Motor neuron (in vitro differentiated cells): ENCODE data around the gene MEFV. TPM values are rescaled to one million over a fixed set of nuclear protein-coding genes. Genes with fewer than 3 reads are reported as not detected.

Experiments used
- ATAC-seq, 8 experiments: fragments of 200-7000 bp; cut with Tn5 transposase; replicated peaks in 6 of 8; 2 replicates each; pipeline ENCODE4 v1.8.0; 2021; ENCODE audit warnings: mild to moderate bottlenecking in 8 of 8, moderate library complexity in 8 of 8
- H3K27ac ChIP-seq, 2 donors: fragments of 250-450 bp; sonication (Bioruptor Pico); 2 replicates each; pipeline ENCODE4 v1.9.0; 2021; ENCODE audit warnings: antibody characterized with exemption in 2 of 2, mild to moderate bottlenecking in 2 of 2, moderate library complexity in 1 of 2
- H3K4me1 ChIP-seq, 2 donors: fragments of 250-450 bp; sonication (Bioruptor Pico); replicated peaks in 1 of 2; 2 replicates each; pipeline ENCODE4 v1.6.1; 2021; ENCODE audit warnings: antibody characterized with exemption in 2 of 2, mild to moderate bottlenecking in 2 of 2, moderate library complexity in 1 of 2
- H3K4me3 ChIP-seq, 5 donors: fragments of 250-450 bp; sonication (Bioruptor Pico); 2 replicates each; pipeline ENCODE4 v1.9.0; 2021; ENCODE audit warnings: antibody characterized with exemption in 5 of 5, mild to moderate bottlenecking in 5 of 5, moderate library complexity in 4 of 5
- WGBS, 10 experiments: fragments of 450-650 bp; shearing (Covaris generic); methylation state at CpG; one replicate each; pipeline ENCODE4 v1.0.0; 2022; 5-methylcytosine and 5-hydroxymethylcytosine counted together
- in situ Hi-C, 9 experiments: fragments of 400-800 bp; cut with MboI; loops; one replicate each; pipeline ENCODE4 v1.15.0; 2021; ENCODE audit warnings: low sequenced_read_pairs in 9 of 9, low pct_unique_long_range_greater_than_20kb in 2 of 9; ENCODE audit not compliant: unreplicated experiment in 9 of 9
- total RNA-seq, 8 experiments: library from RNA; unstranded; fragments of 300-600 nt; gene quantifications; 2 replicates each; pipeline versions ENCODE4 v1.2.3 to v1.2.4, GENCODE V29; 2022

Gene MEFV
- total RNA-seq, 8 experiments from 2014 or later: 0.05 to 0.47 (median 0.19) TPM; not detected in 2

DNA sequence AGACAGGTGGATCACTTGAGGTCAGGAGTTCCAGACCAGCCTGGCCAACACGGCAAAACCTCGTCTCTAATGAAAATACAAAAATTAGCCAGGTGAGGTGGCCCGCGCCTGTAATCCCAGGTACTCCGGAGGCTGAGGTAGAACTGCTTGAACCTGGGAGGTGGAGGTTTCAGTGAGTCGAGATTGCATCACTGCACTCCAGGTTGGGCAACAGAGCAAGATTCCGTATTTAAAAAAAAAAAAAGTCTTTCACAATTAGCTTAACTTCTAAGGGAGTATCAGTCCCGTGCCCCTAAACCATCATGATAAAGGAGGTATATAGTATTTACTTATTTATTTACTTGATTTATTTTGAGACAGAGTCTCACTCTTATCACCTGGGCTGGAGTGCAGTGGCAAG lies 3.4 kb upstream of the MEFV start:
- ATAC-seq: no peak
- Histone ChIP-seq H3K4me1 (peaks cover 0 to 6% of the 10 kb centered on the region in 2 donors), H3K4me3 (no peak overlapping the region), H3K27ac (no peak overlapping the region)
- in situ Hi-C loops: no loop called here
- WGBS, 10 experiments: 0 to 100% (median 72%) methylated on average over 1 to 7 of the region's 8 CpGs; no CpG with 5 or more reads in 3 of the 10 experiments

DNA sequence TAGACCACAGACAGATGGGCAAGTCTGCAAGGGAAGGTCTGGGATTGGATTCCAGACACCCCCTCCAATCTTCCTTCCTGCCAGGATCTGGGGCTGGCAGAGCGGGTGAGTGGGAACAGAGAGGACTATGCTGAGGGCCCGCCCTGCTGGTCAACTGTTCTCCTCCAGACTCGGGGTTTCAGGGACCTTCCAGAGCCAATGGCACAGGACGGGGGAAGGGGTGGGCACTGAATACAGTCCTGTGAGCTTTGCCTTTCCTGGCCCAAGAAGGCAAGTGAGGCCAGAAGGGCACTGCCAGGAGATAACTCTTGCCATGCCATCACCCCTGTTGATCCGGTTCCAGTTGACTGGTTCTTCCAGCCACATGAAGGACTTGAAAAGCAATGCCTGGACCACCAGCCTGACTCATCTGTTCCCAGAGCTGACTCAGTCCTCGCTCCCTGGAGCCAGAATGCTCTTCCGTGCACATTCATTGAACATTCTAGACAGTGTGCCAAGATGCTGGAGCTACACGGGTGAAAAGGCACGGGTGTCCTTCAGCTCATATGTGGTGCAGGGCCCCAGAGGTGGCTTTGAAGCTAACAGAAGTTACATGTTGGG lies 533 bp upstream of the MEFV start:
- Histone ChIP-seq H3K4me3 (no peak overlapping the region), H3K27ac (no peak overlapping the region), H3K4me1 (no peaks in the 10 kb centered on the region)
- 20 to 83% (median 29%) methylated on average over 1 to 4 of the region's 9 CpGs; no CpG with 5 or more reads in 5 of the 10 experiments for WGBS, 10 experiments
- in situ Hi-C loops: no loop called here
- ATAC-seq: peak in 1 of 8 experiments; percentile 14

DNA sequence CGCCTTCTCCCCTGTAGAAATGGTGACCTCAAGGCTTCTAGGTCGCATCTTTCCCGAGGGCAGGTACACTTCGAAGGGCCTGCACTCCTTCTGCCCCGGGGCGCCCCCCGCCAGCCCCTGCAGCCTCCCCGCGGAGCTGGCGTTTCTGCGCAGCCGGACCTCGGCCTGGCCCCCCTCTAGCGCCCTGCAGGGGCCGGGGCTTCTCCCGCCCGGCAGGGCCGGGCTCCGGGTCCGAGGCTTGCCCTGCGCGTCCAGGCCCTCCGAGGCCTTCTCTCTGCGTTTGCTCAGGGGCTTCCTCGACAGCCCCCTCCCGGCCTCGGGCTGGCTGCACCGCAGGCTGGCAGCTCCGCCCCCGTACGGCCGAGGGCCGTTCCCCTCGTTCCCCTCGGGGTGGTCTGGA lies 2.1 kb downstream of the MEFV start:
- Histone ChIP-seq H3K4me1 (no peaks in the 10 kb centered on the region), H3K27ac (no peak overlapping the region), H3K4me3 (no peak overlapping the region)
- WGBS, 10 experiments: no CpG with 5 or more reads among the region's 35 CpGs
- ATAC-seq: no peak
- in situ Hi-C loops: no loop called here

DNA sequence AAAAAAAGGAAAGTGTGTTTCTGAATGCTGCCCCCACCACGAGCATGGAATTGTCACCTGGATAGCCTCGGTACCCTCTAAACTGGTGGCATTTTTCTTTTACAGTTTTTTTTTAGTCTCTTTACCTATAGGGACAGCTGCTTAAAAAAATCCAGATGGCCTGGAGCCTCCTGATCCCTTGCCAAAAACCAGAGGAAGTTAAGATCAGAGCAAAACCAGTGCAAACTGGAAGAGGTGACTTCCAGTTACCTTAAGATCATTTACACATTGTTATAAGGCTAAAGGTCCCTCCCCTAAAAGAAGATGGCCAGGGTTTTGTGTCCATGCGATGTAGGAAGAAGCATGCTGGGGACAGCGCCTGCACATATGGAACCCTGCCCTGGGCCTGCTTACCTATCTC lies 3.5 kb downstream of the MEFV start:
- H3K4me1 ChIP-seq: no peaks in the 10 kb centered on the region
- no peak overlapping the region for H3K4me3 ChIP-seq
- no peak for ATAC-seq
- in situ Hi-C loops: no loop called here
- no peak overlapping the region for H3K27ac ChIP-seq
- 18 to 81% (median 48%) methylated on average over 1 to 4 of the region's 4 CpGs; no CpG with 5 or more reads in 1 of the 10 experiments for WGBS, 10 experiments

DNA sequence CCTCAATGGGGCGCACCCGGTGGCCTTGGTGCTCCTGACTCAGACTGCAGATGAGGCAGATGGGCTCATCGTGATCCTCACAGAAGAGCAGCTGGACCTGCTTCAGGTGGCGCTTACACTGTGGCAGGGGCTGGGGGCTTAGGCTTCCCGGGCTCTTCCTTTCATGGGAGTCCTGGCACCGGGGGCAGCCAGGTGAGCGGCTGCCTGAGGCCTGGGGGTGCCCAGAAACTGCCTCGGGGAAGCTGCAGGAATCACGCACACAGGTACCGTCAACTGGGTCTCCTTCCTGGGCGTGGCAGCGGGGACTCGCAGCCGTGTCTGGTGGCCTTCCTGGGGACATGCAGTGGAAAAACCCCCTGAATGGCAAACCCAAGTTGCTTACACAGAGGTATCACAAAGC lies 7.0 kb downstream of the MEFV start:
- 20 to 59% methylated on average over 1 to 4 of the region's 14 CpGs; no CpG with 5 or more reads in 8 of the 10 experiments for WGBS, 10 experiments
- Histone ChIP-seq H3K27ac (no peak overlapping the region), H3K4me1 (no peaks in the 10 kb centered on the region), H3K4me3 (no peak overlapping the region)
- ATAC-seq: no peak
- in situ Hi-C loops: no loop called here

DNA sequence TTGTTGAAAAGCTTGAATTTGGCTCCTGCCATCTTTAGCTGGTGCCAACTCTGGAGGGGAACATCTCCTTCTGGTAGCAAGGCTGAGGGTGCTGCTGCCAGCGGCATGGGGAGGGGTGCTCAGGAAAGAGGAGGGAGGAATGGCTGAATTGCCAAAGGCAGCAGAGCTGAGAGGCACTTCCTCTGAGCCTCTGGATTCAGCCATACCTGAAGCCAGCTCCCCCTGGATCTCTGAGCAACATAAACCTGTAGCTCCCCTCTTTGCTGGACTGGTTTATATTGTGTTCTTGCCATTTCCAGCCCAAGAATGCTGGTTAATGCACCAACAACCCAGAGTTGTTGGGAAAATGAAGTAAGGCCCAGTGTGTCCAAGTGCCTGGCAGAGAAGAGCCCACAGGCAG lies 7.4 kb downstream of the MEFV start:
- H3K4me3 ChIP-seq: no peak overlapping the region
- no peak for ATAC-seq
- WGBS, 10 experiments: 14 to 80% (median 35%) methylated on average over 1 of the region's 1 CpG; no CpG with 5 or more reads in 6 of the 10 experiments
- in situ Hi-C loops: no loop called here
- H3K27ac ChIP-seq: no peak overlapping the region
- H3K4me1 ChIP-seq: no peaks in the 10 kb centered on the region

DNA sequence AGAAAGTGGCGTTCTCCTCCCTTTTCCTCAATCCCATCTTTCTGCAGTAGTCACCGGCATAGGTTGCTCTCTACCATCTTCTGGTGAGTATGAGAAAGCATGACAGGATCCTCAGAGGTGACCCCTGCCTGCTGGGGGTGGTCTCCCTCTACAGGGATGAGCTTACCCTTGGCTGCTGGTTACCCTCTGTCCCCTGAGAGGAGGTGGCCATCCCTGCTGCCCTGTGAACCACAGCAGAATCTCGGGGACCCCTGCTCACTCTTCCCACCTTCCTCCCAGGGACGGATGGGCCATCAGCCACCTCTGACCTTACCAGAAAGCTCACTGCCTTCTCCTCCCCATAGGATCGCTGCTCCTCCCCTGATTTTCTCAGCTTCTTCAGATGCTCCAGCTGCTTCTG lies 7.8 kb downstream of the MEFV start:
- Histone ChIP-seq H3K27ac (no peak overlapping the region), H3K4me3 (no peak overlapping the region), H3K4me1 (no peaks in the 10 kb centered on the region)
- in situ Hi-C loops: no loop called here
- WGBS, 10 experiments: 33 to 100% (median 60%) methylated on average over 1 to 3 of the region's 5 CpGs; no CpG with 5 or more reads in 5 of the 10 experiments
- ATAC-seq: no peak

DNA sequence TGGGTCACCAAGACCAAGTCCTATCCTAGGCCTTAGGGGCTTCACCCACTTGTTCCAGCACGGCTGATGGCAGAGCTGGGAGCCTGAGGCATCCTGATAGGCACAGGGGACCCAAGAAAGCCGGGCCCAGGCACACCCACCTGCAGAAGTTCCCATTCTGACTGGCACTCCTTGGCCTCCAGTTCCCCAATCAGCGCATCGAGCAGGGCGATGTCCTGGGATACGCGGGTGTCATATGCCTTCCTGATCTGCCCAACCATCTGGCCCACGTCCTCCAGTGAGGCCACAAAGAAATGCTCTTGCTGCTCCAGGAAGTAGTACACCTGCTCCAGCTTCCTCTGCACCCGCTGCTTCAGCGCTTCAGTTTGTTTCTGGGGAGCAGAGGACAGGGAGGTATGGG lies 9.6 kb downstream of the MEFV start:
- in situ Hi-C loops: no loop called here

DNA sequence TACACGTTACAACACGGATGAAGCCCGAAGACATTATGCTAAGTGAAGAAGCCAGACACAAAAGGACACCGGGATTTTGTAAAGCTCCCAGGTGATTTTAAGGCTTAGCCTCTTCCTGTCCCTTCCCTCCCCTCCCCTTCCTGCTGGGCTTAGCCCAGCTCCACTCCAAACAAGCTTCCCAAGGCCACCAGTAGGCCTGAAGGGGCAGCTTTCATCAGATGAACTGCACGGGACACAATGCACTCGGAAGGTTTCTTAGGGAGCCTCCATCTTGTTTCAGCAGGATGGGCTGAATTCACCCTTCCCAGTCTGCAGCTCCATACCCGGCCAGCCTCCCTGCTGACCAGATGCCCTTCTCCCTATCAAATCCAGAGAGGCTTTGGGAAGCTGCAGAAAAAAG lies 10.4 kb downstream of the MEFV start:
- Histone ChIP-seq H3K4me3 (no peak overlapping the region), H3K27ac (no peak overlapping the region), H3K4me1 (no peaks in the 10 kb centered on the region)
- in situ Hi-C loops: no loop called here
- 33 to 90% (median 65%) methylated on average over 3 to 7 of the region's 7 CpGs; no CpG with 5 or more reads in 2 of the 10 experiments for WGBS, 10 experiments
- ATAC-seq: no peak

More for the DNA sequence above, 9.6 kb downstream of the MEFV start:
- ATAC-seq: no peak
- H3K4me3 ChIP-seq: no peak overlapping the region
- no peak overlapping the region for H3K27ac ChIP-seq
- no peaks in the 10 kb centered on the region for H3K4me1 ChIP-seq
- WGBS, 10 experiments: 83 to 100% (median 95%) methylated on average over 1 to 7 of the region's 10 CpGs; no CpG with 5 or more reads in 6 of the 10 experiments

DNA sequence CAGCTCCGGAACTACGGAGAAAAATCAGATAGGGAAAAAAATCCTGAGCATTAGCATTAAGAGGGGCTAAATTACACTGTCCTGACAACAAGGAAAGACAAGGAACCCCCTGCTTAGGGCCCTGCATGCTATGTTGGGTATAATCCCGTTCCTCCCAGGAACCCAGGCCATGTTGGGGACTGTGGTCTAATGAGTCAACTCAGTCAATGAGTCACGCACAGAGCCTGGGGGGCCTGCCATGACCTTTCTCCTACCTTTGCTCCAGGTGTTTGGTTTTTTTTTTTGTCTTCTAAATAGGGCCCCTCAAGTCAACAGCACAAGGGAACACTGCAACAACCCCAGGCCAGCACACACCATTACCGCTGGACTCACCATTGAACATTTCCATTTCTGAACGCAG lies 12.6 kb downstream of the MEFV start:
- ATAC-seq: no peak
- no peaks in the 10 kb centered on the region for H3K4me1 ChIP-seq
- H3K4me3 ChIP-seq: no peak overlapping the region
- 0 to 92% (median 54%) methylated on average over 1 to 6 of the region's 6 CpGs; no CpG with 5 or more reads in 2 of the 10 experiments for WGBS, 10 experiments
- in situ Hi-C loops: no loop called here
- no peak overlapping the region for H3K27ac ChIP-seq

DNA sequence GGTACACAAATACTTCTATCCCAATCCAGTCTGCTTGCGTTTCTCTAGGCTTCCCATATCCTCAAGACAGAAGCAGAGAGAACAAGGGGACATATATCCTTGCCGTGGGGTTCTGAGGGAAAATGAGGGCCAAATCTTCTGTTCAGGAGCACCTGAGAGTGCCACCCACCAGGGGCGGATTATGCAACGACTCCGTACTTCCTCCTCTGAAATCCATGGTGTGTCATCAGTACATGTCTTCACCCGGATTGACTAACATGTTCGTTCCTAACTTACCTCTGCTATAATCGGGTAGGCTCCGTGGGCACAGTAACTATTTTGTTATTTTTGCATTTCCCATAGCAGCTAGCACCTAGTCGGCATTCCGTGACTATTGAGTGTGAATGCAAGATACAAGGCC lies 13.7 kb downstream of the MEFV start:
- ATAC-seq: no peak
- 41 to 86% (median 77%) methylated on average over 4 to 10 of the region's 11 CpGs; no CpG with 5 or more reads in 1 of the 10 experiments for WGBS, 10 experiments
- no peaks in the 10 kb centered on the region for H3K4me1 ChIP-seq
- no peak overlapping the region for H3K4me3 ChIP-seq
- in situ Hi-C loops: no loop called here
- H3K27ac ChIP-seq: no peak overlapping the region

DNA sequence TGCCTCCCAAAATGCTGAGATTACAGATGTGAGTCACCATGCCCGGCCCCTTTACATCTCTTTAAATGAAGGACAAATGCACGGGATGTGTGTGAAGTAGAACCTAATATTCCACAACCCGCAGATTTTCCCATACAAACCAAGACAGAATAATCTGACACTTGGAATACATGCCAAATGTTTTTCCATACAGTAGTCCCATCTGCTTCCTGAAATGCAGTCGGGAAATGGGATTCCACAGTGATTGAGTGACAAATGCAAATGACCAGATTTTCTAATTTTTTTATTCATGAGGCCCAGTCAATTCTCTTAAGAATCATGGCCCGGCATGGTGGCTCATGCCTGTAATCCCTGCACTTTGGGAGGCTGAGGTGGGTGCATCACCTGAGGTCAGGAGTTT lies 14.7 kb downstream of the MEFV start:
- no peak overlapping the region for H3K27ac ChIP-seq
- H3K4me1 ChIP-seq: no peaks in the 10 kb centered on the region
- WGBS, 10 experiments: 0 to 92% (median 64%) methylated on average over 1 to 5 of the region's 5 CpGs; no CpG with 5 or more reads in 2 of the 10 experiments
- no peak overlapping the region for H3K4me3 ChIP-seq
- in situ Hi-C loops: no loop called here
- no peak for ATAC-seq

DNA sequence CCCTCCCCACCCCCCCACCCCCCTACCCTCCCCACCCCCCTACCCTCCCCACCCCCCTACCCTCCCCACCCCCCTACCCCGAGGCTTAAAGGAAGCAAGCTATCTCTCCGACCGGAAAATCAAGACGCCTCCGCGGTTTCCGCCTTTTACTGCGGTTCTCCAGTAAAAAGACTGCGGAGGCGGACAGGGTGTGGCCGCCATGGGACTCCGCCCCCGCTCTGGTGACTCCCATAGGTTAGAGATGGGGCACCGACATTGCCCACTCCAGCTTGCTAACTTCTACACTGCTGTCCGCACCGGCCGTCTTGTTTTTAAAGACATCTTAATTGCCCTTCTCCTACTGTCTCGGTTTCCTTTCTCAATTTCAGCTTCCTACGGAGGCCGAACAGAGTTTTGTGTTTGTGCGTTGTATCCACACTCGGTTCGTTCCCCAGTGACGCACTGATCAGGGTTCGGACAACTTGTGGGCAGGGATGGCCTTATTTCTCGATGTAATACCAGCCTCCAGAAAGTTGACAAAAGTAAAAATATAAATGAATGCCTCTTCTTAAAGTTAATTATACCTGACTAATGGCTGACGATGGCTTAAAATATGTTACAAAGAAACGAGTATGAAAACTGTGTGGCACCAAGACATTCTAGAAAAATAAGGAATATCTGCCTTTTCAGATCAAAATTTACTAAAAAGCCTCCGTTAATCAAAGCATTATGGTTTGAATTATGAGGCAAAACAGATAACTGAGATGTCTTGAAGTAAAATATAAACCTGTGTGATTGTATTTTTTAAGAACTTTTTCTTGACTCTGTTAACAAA lies 20.4 kb downstream of the MEFV start:
- in situ Hi-C loops: no loop called here
- Histone ChIP-seq H3K27ac (no peak overlapping the region), H3K4me3 (no peak overlapping the region), H3K4me1 (peaks cover 5 to 6% of the 10 kb centered on the region in 2 donors)
- ATAC-seq: no peak
- 79 to 100% (median 85%) methylated on average over 1 to 23 of the region's 29 CpGs for WGBS, 10 experiments
